Stimulated activated CD8-positive, alpha-beta memory T cell treated with anti-CD3 and anti-CD28 coated beads, Interleukin-7, amount 100 ng/mL, for 1 hour (primary cell): ENCODE results near the gene MUC5B.

Experiments used
- DNase-seq, 2 donors: peaks; one replicate each; pipeline ENCODE4 v3.0.0-alpha.2; 2020; ENCODE audit warnings: low read depth in 2 of 2

Gene MUC5B

DNA sequence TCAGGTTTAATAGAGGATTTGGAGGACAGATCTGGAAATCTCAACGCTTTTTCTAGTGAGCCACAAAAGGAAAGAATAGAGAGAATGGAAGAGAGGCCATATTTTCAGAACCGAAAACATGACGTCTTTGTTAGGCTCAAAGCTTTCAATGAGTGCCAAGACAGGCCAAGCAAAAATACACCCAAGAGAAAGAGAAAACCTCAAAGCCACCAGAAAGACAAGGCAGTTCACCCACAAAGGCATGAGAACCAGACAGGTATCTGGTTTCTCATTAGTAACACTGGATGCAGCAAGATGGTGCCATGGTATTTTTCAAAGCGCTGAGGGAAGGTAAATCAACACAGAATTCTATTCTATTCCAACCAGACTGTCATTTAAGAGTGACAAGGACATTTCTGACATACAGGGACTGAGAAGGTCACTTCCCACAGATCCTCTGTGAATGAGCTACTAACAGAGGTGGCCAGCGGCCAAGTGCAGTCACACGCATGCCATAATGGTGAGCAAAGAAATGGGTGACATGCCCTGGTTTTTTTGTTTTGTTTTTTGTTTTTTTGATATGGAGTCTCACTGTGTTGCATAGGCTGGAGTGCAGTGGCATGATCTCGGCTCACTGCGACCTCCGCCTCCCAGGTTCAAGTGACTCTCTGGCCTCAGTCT lies 44.7 kb downstream of the MUC5B start:
- no peak for DNase-seq

DNA sequence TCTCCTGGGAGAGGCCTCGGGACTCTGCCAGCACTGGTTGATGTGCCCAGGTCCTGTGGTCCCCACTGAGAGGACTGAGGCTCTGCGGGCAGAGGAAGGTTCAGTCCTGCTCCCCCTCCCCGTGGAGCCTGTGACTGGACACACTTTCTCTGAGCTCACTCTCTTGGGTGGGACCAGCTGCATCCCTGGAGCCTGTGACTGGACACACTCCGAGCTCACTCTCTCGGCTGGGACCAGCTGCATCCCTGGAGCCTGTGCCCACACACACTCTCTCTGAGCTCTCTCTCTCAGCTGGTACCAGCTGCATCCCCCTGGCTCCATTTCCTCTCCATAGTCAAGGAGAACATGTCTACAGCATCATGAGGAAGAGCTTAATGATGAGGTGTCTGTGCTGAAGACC lies 47.1 kb downstream of the MUC5B start:
- DNase-seq, result no peak

- DNase-seq, result no peak
Observed at GRCh38 chr11:1270476-1270875, 47.6 kb downstream of the MUC5B start.

DNA sequence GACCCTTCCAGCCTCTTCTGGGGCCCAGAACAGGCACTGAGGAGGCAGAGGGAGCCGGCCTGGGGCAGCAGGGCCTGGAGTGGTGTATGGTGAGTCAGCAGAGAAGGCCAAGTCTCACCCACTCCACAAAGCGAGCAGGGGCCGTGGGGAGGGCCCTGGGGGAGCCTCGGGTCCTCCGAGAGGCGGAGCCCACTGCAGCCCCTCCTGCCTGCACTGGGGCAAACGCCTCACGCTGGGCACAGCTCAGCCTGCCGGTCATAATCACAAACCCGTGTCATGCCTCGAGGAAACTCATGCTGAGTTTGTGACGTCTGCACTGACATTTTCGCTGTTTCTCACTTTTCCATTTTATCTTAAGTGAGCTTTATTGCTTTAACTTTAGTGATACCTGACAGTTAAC lies 48.1 kb downstream of the MUC5B start:
- DNase-seq, result no peak

DNA sequence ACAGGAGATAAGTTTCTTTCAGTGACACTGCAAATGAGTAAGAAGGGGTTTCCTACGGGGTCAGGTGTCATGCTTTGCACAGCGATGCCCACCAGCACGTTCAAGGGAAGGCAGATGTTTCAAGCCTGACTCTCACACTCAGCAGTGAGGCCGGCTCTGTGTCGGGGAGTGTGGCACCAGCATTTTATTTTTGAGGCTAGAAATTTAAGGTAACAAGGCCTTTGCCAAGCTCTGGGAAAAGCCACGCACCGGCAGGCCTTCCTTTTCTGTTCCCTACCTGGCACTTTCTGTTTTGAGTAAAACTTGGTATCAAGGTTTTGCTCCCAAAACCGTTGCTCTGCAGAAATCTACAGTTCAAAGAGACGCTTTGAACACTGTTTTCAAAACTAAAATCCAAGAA lies 48.5 kb downstream of the MUC5B start:
- DNase-seq, result no peak

DNA sequence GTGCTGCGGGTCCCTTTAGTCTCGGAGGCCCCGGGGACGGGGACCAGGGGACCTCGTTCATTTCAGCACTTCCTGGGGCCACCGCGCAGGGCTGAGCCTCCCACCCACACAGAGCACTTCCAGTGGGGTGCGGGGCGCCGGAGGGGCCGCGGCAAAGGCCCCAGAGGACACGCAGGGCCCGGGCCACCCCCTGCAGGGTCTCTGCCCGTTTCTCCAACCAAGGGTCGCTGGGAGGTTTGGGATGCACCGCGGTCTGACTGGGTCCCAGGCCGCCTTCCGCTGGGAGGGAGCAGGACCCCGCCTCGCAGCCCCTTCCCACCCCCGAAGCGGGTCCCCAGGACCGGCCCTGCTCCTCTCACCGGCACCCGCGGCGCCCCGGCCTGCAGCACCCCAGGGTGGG lies 49.1 kb downstream of the MUC5B start:
- DNase-seq, result no peak

DNA sequence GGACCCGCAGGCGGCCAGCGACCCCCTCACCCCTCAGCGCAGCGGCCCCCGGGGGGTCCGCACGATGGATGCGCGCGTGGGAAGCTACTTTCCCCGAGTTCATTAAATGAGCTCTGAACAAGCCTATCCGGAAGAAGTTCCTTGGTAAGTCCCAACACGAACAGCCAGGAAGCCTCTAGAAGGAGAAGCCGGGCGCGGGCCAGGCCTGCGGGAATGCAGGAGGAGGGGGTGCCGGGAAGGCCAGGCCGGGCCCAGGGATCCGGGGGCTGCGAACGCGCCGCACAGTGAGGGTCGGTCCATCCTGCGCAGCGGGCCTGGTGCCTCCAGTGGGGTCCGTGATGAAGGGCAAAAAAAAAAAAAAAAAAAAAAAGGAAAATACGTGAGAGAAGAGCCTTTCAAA lies 49.7 kb downstream of the MUC5B start:
- no peak for DNase-seq

- no peak for DNase-seq
Observed at GRCh38 chr11:1274501-1274900, 51.6 kb downstream of the MUC5B start.

- DNase-seq, result no peak
Observed at GRCh38 chr11:1275021-1275420, 52.2 kb downstream of the MUC5B start.

DNA sequence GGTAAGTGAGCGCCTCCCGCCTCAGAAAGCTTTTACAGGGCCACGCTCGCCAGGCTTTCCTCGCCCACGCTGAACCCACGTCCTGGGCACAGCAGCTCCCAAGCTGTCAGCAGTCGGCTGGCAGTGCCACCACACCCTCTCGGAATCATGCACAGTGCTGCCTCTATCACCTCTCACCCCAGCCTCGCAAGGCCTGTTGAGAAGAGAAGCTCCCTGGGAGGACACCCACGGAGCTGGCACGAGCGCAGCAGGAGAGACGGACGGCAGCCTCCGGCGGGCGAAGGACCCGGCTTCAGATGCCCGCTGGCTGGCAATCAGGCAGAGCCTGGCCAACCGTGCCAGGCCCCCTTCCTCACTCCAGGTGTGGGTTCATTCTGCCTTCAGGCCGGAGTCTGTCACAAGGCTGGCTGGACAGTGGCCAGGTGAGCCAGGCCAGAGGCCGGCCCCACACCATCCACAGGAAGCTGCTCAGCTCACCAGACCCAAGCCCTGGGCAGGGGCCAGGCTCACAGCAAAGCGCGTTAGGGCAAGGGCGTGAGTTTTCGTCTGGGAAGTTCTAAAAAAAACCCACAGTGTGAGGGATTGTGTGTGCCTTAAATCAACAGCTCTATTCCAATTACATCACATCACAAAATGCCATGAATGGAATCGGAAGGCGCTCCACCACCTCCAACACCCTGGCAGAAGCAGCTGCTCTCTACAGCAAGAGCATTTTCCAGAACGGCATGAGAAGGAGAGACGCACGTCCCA lies 53.4 kb downstream of the MUC5B start:
- DNase-seq, result no peak

GRCh38 chr11:1276866-1277615 lies 54.2 kb downstream of the MUC5B start:
- DNase-seq, result no peak

DNA sequence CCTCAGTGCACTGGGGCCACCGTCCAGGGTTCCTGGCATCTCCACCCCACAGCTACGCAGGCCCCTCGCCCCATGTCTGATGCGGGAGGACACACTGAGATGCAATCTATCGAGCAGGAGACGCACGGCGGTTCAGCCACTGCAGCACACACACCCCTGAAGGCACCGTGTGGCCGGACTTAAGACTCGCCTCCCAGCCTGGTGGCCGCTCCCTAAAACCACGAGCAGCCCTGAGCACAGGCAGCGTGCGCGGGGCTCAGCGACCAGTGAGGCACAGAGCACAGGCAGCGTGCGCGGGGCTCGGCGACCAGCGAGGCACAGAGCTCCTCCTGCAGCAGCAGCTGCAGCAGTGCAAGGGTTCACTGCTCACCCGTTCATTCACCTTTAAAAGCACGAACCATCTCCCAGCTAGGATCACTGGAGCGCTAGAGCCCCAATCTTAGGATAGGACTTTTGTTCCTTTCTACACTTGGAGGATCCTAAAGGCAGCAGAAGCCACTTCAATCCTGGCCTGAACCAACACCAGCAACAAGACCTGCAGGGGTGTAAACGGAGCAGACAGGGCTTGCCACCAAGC lies 55.2 kb downstream of the MUC5B start:
- no peak for DNase-seq

DNA sequence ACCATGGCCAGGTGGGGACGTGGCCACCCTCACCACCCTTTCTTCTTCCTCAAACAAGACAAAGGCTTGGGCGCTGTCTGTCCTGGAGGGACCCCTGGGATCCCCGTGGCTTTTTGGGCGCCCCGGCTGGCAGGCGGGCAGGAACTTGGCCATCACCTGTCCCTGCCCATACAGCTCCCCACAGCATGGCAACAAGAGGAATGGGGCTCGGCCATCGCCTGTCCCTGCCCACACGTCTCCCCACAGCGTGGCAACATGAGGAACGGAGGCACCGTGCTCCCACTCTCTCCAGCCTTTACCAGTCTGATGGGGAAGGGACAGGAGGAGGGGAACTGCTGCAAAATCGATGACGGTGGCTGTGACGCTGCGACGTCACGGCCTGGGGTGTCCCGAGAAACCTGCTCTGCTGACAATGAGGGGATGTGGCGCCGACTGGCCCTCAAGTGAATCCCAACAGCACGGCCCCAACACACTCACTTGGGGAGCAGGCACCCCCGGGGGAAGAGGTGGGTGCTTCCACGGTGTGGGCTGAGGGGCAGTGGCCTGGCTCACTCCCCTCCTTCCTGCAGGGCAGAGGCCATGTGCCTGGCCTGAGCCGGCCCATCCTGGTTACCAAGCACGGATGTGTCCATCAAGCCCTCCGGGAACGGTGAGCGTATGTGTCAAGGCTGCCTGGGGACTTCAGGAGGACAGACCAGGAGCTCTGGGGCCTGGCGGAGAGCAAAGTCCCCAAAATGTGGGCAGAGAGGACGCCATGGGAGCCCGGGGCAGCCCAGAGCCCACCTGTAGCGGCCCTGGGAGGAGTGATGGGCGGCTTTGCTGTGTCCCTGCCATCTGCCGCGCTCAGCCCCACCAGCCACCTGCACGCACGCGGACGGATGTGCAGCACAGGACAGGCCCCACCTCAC lies 56.2 kb downstream of the MUC5B start:
- DNase-seq, result no peak

DNA sequence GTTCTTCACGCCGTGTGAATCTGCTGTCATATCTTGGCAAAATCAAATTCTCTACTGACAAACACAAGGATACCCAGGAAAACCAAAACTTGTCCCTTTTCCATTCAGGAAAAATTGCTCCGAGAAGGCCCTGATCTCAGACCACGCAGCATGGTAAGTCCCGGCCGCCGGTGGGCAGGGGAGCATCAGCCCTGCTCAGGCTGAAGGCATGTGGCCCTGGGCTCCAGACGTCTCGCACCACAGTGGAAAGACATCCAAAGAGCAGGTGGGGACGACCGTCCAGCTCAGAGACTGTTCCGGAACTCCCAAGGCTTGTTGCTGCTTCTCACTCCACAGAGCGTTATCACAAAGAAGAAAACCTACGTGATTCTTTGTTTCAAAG lies 56.8 kb downstream of the MUC5B start:
- no peak for DNase-seq

DNA sequence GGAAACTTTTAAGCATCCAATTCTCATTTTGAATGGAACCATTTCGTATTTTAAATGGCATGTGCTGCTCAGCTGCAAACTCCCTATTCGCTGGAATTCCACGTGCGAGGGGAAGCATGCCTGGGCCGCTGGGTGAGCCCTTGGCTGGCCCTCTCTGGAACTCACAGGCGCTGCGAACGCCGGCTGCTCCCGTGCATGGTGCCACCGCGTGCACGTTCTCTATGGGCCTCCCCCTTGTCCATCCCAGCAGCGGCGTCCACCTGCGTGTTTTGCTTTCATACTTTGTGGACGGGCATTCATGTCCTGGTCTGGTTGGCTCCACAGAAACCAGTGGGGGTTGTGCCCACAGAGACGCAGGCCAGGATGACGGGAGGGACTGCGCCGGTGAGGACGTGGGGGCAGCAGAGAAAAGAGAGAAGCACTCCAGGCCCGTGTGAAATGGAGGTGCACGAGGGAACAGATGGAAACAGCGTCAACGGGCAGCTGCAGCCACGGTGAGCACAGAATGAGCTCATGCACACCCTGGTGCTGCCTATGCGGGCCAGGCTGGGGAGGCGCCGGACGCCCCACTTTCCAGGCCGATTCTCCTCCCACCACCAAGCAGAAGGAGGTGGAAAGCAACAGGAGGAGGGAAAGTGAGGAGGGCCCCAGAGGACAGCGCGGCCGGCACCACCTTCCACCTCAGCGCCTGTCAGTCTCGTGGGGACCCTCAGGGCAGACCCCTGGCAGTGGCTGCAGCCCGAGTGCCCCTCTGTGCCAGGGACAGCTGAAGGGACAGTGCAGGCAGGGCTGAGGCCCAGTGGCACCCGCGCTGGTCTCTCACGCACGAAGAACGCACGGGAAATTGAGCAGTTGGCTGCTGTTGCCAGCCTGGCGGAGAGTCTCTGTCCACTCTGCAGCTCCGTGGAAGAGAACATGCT lies 57.5 kb downstream of the MUC5B start:
- DNase-seq, result no peak

DNA sequence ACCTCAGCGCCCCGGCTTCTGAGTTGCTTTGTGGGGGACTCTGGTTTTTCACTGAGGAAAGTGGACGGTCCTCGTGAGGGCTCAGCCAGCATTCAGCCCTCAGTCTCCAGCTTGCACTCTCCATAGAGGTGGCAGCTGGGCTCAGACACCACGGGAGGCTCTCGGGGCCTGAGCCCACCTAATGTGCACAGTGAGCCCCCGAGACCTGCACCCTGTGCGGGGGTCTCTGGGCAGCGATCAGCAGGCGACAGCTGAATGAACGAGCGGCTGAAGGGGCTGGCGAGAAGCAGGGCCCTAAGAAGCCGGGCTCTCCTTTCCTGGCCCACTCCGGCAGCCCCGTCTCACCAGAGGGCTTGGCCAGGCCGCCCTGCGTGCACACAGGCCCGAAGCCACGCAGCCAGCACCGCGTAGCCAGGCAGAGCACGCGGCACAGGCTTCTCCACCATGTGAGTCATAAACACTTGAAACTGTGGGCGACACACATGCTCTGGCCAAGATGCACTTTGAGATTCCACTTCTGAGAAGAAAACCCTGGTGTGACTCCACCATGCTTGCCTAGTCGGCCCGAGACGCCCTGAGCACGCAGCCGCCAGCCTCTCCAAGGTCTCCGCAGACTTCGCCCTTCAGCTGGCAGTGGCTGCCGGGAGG lies 58.6 kb downstream of the MUC5B start:
- DNase-seq, result no peak

GRCh38 chr11:1281974-1282365 lies 59.1 kb downstream of the MUC5B start:
- no peak for DNase-seq

- no peak for DNase-seq
Observed at GRCh38 chr11:1283091-1283511, 60.2 kb downstream of the MUC5B start.

DNA sequence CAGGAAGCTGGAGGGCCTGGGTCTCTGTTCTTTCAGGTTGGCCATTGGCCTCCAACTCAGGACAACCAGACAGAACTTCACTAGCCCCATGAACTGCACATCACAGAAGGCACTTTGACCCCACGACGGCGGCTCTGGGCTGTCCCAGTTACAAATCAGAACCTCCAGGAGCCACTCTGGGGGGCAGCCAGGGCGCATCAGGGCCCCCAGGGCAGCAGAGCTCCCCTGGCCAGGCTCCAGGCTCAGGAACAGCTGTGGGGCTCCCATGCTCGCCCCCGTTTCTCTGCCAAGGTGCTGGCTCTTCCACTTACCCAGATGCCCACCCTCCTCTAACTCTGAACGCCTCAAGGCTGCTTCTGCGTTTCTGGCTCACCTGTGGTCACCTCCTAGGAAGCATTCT lies 61.0 kb downstream of the MUC5B start:
- DNase-seq, result no peak

- no peak for DNase-seq
Observed at GRCh38 chr11:1285316-1285744, 62.5 kb downstream of the MUC5B start.
